ENCODE results near the gene TEX38.

DNA sequence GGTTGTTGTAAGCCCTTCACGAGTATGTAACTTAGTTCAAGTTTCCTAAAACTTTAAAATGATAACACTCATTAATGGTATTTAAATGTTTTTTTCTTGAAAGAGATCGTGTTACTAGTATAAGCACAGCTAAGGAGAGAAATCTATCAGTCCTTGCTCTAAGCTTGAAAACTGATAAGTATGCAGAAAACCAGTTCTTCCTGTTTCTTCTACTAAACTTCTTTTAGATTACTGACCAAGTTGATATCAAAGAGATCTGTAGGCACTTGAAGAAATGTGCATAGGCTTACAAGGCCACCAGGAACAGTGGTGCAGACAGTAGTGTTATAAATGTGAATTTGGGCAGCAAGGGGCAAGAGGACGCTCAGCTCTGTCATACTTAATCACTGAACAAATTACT lies 43.3 kb downstream of the TEX38 start:
- no peak for TF ChIP-seq POLR2AphosphoS5 (IDR thresholded peaks at IDR 0.05; ENCODE audit: low read depth, low read length)
- TF ChIP-seq, protein P1, sequence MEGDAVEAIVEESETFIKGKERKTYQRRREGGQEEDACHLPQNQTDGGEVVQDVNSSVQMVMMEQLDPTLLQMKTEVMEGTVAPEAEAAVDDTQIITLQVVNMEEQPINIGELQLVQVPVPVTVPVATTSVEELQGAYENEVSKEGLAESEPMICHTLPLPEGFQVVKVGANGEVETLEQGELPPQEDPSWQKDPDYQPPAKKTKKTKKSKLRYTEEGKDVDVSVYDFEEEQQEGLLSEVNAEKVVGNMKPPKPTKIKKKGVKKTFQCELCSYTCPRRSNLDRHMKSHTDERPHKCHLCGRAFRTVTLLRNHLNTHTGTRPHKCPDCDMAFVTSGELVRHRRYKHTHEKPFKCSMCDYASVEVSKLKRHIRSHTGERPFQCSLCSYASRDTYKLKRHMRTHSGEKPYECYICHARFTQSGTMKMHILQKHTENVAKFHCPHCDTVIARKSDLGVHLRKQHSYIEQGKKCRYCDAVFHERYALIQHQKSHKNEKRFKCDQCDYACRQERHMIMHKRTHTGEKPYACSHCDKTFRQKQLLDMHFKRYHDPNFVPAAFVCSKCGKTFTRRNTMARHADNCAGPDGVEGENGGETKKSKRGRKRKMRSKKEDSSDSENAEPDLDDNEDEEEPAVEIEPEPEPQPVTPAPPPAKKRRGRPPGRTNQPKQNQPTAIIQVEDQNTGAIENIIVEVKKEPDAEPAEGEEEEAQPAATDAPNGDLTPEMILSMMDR (IDR thresholded peaks at IDR 0.05) = no peak

Measured in Panc1 (cell line).